ENCODE data around the gene PTPRG. TPM values are rescaled to one million over a fixed set of nuclear protein-coding genes. Genes with fewer than 3 reads are reported as not detected.

PTPRG gene
- total RNA-seq, 2 experiments from 2014 or later = not detected

DNA sequence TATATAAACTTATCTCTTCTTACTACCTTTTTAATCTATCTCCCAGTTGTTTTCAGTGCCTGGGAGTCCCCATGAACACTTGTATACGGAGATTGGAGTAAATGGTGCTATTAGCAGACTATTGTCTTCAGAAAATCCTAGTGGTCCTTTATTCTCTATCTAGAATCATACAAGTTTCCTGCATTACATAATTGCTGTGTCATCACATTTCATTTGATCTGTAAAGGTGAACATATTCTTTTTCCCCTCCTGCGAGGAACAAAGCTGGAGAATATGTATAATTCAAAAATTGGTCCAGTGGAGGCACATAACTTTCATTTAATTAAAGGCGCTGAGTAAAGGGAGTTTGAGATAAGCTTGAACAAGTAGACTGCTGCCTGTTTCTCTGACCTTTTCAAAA, 487.2 kb downstream of the PTPRG start:
- ATAC-seq (no peak), DNase-seq (no peak)
- no peaks in the 10 kb centered on the region for H3K36me3 Mint-ChIP-seq (ENCODE audit: low read depth)
- no peak overlapping the region for H3K27ac Mint-ChIP-seq
- no peaks in the 10 kb centered on the region for H3K27me3 Mint-ChIP-seq (ENCODE audit: low read depth)
- no peaks in the 10 kb centered on the region for H3K9me3 Mint-ChIP-seq (ENCODE audit: insufficient read depth)
- no peaks in the 10 kb centered on the region for H3K4me1 Mint-ChIP-seq (ENCODE audit: low read depth)
- no peak overlapping the region for H3K4me3 Mint-ChIP-seq
- POLR2A ChIA-PET = no interaction called here
- CTCF ChIA-PET = no interaction called here

GRCh38 chr3:62049033-62049432, 487.7 kb downstream of the PTPRG start:
- Mint-ChIP-seq H3K4me3 (no peak overlapping the region), H3K27me3 (ENCODE audit: low read depth) (no peaks in the 10 kb centered on the region), H3K4me1 (ENCODE audit: low read depth) (no peaks in the 10 kb centered on the region), H3K36me3 (ENCODE audit: low read depth) (no peaks in the 10 kb centered on the region), H3K27ac (no peak overlapping the region), H3K9me3 (ENCODE audit: insufficient read depth) (no peaks in the 10 kb centered on the region)
- no peak for DNase-seq
- CTCF ChIA-PET = no interaction called here
- POLR2A ChIA-PET = no interaction called here
- no peak for ATAC-seq

- DNase-seq (no peak), ATAC-seq (no peak)
- H3K27me3 Mint-ChIP-seq (ENCODE audit: low read depth) = no peaks in the 10 kb centered on the region
- no peak overlapping the region for H3K27ac Mint-ChIP-seq
- no peak overlapping the region for H3K4me3 Mint-ChIP-seq
- H3K36me3 Mint-ChIP-seq (ENCODE audit: low read depth) = no peaks in the 10 kb centered on the region
- POLR2A ChIA-PET = no interaction called here
- H3K4me1 Mint-ChIP-seq (ENCODE audit: low read depth) = no peaks in the 10 kb centered on the region
- no peaks in the 10 kb centered on the region for H3K9me3 Mint-ChIP-seq (ENCODE audit: insufficient read depth)
- CTCF ChIA-PET = no interaction called here
These were observed 490.1 kb downstream of the PTPRG start for GRCh38 chr3:62051506-62051905.

- H3K9me3 Mint-ChIP-seq (ENCODE audit: insufficient read depth) = no peaks in the 10 kb centered on the region
- no peaks in the 10 kb centered on the region for H3K27me3 Mint-ChIP-seq (ENCODE audit: low read depth)
- DNase-seq (no peak), ATAC-seq (no peak)
- no peaks in the 10 kb centered on the region for H3K4me1 Mint-ChIP-seq (ENCODE audit: low read depth)
- H3K36me3 Mint-ChIP-seq (ENCODE audit: low read depth) = no peaks in the 10 kb centered on the region
- ChIA-PET CTCF (no interaction called here), POLR2A (no interaction called here)
- no peak overlapping the region for H3K27ac Mint-ChIP-seq
- no peak overlapping the region for H3K4me3 Mint-ChIP-seq
These were observed 491.0 kb downstream of the PTPRG start for GRCh38 chr3:62052331-62052730.

GRCh38 chr3:62056658-62057057, 495.3 kb downstream of the PTPRG start:
- ATAC-seq = no peak
- CTCF ChIA-PET = no interaction called here
- no peaks in the 10 kb centered on the region for H3K4me1 Mint-ChIP-seq (ENCODE audit: low read depth)

DNA sequence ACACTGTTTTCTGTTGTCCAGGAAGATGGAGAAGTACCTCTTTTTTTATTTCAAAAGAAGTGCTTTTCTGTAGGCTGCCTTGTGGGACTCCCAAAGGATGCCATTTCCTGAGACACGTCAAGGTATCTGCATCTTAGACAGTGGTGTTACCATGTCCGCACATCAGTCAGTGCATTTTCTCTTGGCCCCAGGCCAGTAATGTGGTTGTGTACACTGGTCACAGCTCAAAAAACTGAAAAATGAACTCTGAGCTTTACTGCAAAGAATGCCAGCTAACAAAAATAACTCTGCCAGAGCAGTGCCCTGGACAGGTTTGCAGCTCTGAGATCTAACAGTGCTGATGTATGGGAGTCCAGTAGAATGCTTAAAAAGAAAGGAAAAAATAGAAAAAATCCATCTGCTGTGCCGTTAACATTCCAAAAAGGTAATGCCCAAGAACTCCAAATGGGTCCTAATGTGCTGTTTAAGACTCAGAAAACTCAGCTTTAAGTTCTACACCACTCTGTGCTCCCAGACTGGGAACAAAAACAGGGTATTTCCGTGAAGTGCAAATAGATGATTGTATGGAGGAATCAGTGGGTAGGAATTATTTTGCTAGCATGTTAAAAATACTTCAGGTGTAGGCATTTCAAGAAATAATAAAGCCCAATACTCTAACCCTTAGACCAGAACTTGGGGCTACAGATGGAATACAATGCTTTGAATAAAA, 496.1 kb downstream of the PTPRG start:
- Mint-ChIP-seq H3K4me3 (no peak overlapping the region), H3K4me1 (ENCODE audit: low read depth) (no peaks in the 10 kb centered on the region), H3K9me3 (ENCODE audit: insufficient read depth) (no peaks in the 10 kb centered on the region), H3K27ac (no peak overlapping the region), H3K36me3 (ENCODE audit: low read depth) (no peaks in the 10 kb centered on the region), H3K27me3 (ENCODE audit: low read depth) (no peaks in the 10 kb centered on the region)
- CTCF ChIA-PET = no interaction called here
- POLR2A ChIA-PET = no interaction called here
- ATAC-seq (no peak), DNase-seq (no peak)

More at GRCh38 chr3:62056658-62057057, 495.3 kb downstream of the PTPRG start:
- Mint-ChIP-seq H3K9me3 (ENCODE audit: insufficient read depth) (no peaks in the 10 kb centered on the region), H3K4me3 (no peak overlapping the region), H3K27ac (no peak overlapping the region), H3K27me3 (ENCODE audit: low read depth) (no peaks in the 10 kb centered on the region), H3K36me3 (ENCODE audit: low read depth) (no peaks in the 10 kb centered on the region)
- POLR2A ChIA-PET = no interaction called here
- DNase-seq = no peak

GRCh38 chr3:62065985-62066693, 504.8 kb downstream of the PTPRG start:
- no peaks in the 10 kb centered on the region for H3K36me3 Mint-ChIP-seq (ENCODE audit: low read depth)
- H3K9me3 Mint-ChIP-seq (ENCODE audit: insufficient read depth) = no peaks in the 10 kb centered on the region
- POLR2A ChIA-PET = no interaction called here
- H3K4me3 Mint-ChIP-seq = no peak overlapping the region
- no peaks in the 10 kb centered on the region for H3K27me3 Mint-ChIP-seq (ENCODE audit: low read depth)
- ATAC-seq (no peak), DNase-seq (no peak)
- H3K4me1 Mint-ChIP-seq (ENCODE audit: low read depth) = no peaks in the 10 kb centered on the region
- CTCF ChIA-PET = interaction anchor here (0.6 kb wide), 1 partner anchor 254 kb away, joined by 3 read pairs; no protein-coding TSS in a partner anchor
- H3K27ac Mint-ChIP-seq = no peak overlapping the region

DNA sequence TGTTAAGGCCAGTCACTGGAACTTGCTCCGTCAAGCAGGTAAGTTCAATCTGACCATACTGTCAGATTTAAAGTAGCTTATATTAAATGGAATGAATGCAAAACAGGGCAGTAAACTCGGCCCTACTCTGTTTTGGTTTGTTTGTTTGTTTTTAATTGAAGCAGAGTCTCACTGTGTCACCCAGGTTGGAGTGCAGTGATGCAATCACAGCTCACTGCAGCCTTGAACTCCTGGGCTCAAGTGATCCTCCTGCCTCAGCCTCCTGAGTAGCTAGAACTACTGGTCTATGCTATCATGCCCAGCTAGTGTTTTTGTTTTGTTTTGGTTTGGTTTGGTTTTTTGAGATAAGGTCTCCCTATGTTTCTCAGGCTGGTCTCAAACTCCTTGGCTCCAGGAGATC, 507.0 kb downstream of the PTPRG start:
- no peak for DNase-seq
- Mint-ChIP-seq H3K27ac (no peak overlapping the region), H3K4me1 (ENCODE audit: low read depth) (no peaks in the 10 kb centered on the region), H3K36me3 (ENCODE audit: low read depth) (no peaks in the 10 kb centered on the region), H3K4me3 (no peak overlapping the region), H3K27me3 (ENCODE audit: low read depth) (no peaks in the 10 kb centered on the region), H3K9me3 (ENCODE audit: insufficient read depth) (no peaks in the 10 kb centered on the region)
- POLR2A ChIA-PET = no interaction called here
- CTCF ChIA-PET = no interaction called here
- ATAC-seq = no peak

DNA sequence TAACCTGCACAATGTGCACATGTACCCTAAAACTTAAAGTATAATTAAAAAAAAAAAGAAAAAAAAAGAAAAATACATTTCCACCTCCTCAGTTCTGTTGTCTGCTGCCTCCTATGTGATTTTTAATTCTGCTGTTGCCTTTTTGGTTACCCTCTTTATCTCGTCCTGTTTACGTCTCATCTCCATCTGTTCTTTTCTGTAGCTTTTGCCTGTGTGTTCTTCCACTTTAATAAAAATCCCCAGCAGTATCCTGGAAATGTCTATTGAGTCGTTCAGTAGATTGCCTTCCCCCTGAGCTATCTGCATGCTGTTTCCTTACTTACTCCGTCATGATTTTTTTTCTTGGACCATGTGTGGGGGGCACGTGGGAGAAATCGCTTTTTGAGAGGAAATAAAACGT, 509.5 kb downstream of the PTPRG start:
- ATAC-seq = no peak
- no peaks in the 10 kb centered on the region for H3K27me3 Mint-ChIP-seq (ENCODE audit: low read depth)

DNA sequence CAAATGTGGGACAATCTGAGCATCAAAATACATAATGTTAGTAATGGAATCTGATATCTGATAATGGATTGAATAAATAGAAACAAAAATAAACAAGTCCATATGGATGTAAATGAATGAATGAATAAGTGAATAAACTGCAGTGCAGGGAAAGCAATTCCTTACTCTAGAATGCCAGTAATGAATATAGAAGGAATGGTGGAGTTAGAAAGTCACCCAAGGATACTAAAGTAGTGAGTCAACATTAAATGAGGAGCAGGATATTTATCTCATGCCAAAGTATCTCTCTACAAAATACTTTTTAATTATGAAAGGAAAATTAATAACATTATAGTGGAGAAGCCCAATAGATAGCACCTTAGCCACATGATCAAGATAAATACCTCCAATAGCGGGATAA, 511.7 kb downstream of the PTPRG start:
- ATAC-seq (no peak), DNase-seq (no peak)
- Mint-ChIP-seq H3K27ac (no peak overlapping the region), H3K4me3 (no peak overlapping the region), H3K27me3 (ENCODE audit: low read depth) (no peaks in the 10 kb centered on the region), H3K9me3 (ENCODE audit: insufficient read depth) (no peaks in the 10 kb centered on the region), H3K4me1 (ENCODE audit: low read depth) (no peaks in the 10 kb centered on the region), H3K36me3 (ENCODE audit: low read depth) (no peaks in the 10 kb centered on the region)
- ChIA-PET CTCF (no interaction called here), POLR2A (no interaction called here)

More for the DNA sequence above, 509.5 kb downstream of the PTPRG start:
- Mint-ChIP-seq H3K27ac (no peak overlapping the region), H3K9me3 (ENCODE audit: insufficient read depth) (no peaks in the 10 kb centered on the region), H3K4me3 (no peak overlapping the region), H3K4me1 (ENCODE audit: low read depth) (no peaks in the 10 kb centered on the region), H3K36me3 (ENCODE audit: low read depth) (no peaks in the 10 kb centered on the region)
- no peak for DNase-seq
- ChIA-PET CTCF (no interaction called here), POLR2A (no interaction called here)

DNA sequence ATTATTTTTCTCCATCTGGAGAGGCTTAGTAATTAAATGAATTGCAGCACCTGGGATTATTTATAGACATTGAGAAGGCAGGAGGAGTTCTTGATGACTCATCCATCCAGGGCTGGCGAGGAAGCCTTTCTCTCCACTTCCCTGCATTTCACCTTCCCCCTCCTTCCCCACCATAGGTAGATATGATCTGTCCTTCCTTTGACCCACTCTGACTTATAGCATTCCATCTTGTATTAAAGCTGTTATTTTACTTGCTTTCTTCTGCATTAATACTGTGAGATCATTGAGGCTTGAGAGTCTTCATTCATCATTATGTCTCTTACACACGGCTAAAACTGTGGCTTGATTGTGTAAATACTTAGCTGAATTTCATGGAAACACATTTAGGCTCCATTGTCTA, 523.2 kb downstream of the PTPRG start:
- ATAC-seq (no peak), DNase-seq (no peak)
- no peaks in the 10 kb centered on the region for H3K36me3 Mint-ChIP-seq (ENCODE audit: low read depth)
- no peaks in the 10 kb centered on the region for H3K4me1 Mint-ChIP-seq (ENCODE audit: low read depth)
- H3K27ac Mint-ChIP-seq = no peak overlapping the region
- POLR2A ChIA-PET = no interaction called here
- CTCF ChIA-PET = no interaction called here
- no peak overlapping the region for H3K4me3 Mint-ChIP-seq
- no peaks in the 10 kb centered on the region for H3K9me3 Mint-ChIP-seq (ENCODE audit: insufficient read depth)
- no peaks in the 10 kb centered on the region for H3K27me3 Mint-ChIP-seq (ENCODE audit: low read depth)

- no peak for ATAC-seq
These were observed 527.2 kb downstream of the PTPRG start for GRCh38 chr3:62088472-62089104.

More at GRCh38 chr3:62088472-62089104, 527.2 kb downstream of the PTPRG start:
- H3K27ac Mint-ChIP-seq = no peak overlapping the region
- H3K36me3 Mint-ChIP-seq (ENCODE audit: low read depth) = no peaks in the 10 kb centered on the region
- no peak for DNase-seq
- no peaks in the 10 kb centered on the region for H3K27me3 Mint-ChIP-seq (ENCODE audit: low read depth)
- H3K4me3 Mint-ChIP-seq = no peak overlapping the region
- ChIA-PET POLR2A (no interaction called here), CTCF (no interaction called here)
- H3K9me3 Mint-ChIP-seq (ENCODE audit: insufficient read depth) = no peaks in the 10 kb centered on the region
- no peaks in the 10 kb centered on the region for H3K4me1 Mint-ChIP-seq (ENCODE audit: low read depth)

Measured in activated CD8-positive, alpha-beta T cell treated with anti-CD3 and anti-CD28 coated beads, Interleukin-2, amount 10 ng/mL, durations not matched to agents 7 days and 5 days (primary cell).